Fibroblast of skin of abdomen (primary cell): Measurements from ENCODE around the gene USP6. TPM values are rescaled to one million over a fixed set of nuclear protein-coding genes. Genes with fewer than 3 reads are reported as not detected.
A peak's percentile ranks its signal among the peaks of the same experiment; 100 is the strongest.
"Not testable (repeated sequence)": the region's sequence is repeated elsewhere in the genome, so short reads cannot be mapped to it uniquely, and the experiment has no call there.

Source experiments
- DNase-seq: peaks from one replicate; pipeline ENCODE4 v3.0.0-alpha.2; 2013
- polyA plus RNA-seq, 2 experiments: library from polyadenylated mRNA; unstranded; fragments of 120-200 nt; gene quantifications; one replicate each; pipeline ENCODE4 v1.2.1, GENCODE V29; 2013; ENCODE audit not compliant: insufficient read length in 2 of 2

Gene USP6
- 0.71 TPM for polyA plus RNA-seq (2013, experiment 1 of 2; ENCODE audit: insufficient read length)
- 0.62 TPM for polyA plus RNA-seq (2013, experiment 2 of 2; ENCODE audit: insufficient read length)

DNA sequence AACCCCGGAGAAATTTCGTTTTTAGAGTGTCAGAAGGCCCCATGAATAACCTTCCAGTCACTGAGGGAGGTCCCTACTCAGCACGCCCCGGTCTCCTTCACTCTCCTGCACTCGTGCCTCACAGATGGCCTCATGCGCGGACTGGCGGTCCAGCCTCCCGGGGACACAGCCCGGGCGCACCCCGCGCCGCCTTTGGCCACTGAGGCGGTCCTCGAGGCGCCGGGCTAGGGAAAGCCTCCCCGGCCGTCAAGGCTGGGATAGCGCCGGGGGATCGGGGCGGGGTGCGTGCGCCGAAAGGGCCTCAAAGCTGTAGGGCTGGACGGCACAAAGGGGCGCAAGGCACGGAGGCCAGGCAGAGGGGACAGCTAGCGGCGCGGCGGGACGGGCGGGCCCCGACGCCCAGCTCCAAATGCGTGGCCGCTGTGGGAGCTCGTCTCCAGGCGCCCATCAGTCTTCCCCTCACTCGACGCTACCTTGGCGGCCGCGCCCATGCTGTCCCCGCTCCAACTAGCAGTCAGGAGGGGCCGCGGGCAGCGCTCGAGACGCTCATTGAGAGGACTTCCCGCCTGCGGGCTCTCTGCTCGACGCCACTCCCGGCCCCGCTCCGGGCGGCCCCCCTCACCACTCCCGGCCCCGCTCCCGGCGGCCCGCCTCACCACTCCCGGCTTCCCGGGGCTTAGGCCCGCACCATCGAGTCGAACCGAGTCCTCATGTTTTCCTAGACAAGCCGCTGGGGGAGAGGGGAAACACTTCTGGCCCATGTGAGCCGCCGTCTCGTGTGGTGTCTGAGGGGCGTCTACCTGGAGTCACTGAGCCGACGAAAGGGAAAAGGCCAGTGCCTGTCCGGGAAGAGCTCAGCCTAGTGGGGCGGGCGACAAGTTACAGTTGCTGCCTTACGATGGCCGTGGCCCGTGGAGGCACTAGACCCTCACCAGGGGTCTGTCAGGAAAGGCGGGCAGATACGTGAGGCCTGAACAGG, at the start of gene USP6:
Gene USP6, plus strand, starts transcription at position 360 of the 979 bp plus-strand sequence. CDS start 14,336 bp downstream, outside the sequence.
- no peak for DNase-seq

DNA sequence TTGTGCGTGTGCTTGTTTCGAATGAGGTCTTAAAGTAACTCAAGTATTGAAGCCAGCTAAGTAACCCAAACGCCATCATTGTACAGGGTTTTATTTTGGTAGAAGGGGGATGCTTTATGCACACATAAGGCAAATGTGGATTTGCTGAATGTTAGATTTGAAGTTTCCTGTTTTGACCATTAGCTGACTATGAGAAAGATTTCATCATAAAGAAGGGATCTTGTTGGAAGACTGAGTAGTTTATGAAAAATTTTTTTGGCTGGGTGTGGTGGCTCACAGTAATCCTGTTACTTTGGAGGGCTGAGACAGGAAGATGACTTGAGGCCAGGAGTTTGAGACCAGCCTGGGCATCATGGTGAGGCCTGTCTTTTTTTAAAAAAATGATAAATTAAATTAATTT, 47.6 kb upstream of the USP6 start:
- DNase-seq, result no peak

- no peak for DNase-seq
Measured at GRCh38 chr17:5069724-5070123, 46.1 kb upstream of the USP6 start.

GRCh38 chr17:5075472-5075871, 40.4 kb upstream of the USP6 start:
- DNase-seq, result not testable (repeated sequence)

- DNase-seq, result not testable (repeated sequence)
Measured at GRCh38 chr17:5077275-5077674, 38.6 kb upstream of the USP6 start.

- DNase-seq, result no peak
Measured at GRCh38 chr17:5077781-5078105, 38.1 kb upstream of the USP6 start.

- peak; percentile 81 for DNase-seq
Measured at GRCh38 chr17:5078106-5079028, 37.5 kb upstream of the USP6 start, which contains the start of gene ZFP3. TSS of gene ZFP3 (plus strand) at chr17:5078467. CDS start at chr17:5091505, 13,038 bp downstream.

DNA sequence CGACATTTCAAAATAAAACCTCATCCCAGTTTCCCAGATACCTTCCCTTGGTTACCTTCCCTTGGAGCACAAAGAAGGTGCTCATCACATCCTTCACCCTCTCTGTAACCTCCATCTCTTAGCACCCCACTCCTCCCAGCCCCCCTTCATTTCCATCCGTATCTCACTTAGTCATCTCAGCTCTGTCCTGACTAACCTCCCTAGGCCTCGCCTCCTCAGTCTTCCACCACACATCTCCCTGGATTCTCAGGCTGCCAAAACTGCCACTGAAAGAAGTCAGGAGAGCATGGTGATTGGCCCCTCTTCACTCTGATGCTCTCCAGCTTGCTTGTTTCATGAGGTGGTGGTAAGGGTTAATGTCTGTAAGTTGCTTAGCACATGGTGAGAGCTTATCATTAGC, 35.2 kb upstream of the USP6 start:
- DNase-seq, result no peak

DNA sequence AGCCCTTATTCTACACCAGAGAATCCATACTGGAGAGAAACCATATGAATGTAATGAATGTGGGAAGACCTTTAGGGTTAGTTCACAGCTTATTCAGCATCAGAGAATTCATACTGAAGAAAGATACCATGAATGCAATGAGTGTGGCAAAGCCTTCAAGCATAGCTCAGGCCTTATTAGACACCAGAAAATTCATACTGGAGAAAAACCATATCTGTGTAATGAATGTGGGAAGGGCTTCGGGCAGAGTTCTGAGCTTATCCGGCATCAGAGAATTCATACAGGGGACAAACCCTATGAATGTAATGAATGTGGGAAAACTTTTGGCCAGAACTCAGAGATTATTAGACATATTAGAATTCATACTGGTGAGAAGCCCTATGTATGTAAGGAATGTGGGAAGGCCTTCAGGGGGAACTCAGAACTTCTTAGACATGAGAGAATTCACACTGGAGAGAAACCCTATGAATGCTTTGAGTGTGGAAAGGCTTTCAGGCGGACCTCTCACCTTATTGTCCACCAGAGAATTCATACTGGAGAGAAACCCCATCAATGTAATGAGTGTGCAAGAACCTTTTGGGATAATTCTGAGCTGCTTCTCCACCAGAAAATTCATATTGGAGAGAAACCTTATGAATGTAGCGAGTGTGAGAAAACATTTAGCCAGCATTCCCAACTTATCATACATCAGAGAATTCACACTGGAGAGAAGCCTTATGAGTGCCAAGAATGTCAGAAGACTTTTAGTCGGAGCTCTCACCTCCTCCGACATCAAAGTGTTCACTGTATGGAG, 23.4 kb upstream of the USP6 start:
- DNase-seq, result no peak

DNA sequence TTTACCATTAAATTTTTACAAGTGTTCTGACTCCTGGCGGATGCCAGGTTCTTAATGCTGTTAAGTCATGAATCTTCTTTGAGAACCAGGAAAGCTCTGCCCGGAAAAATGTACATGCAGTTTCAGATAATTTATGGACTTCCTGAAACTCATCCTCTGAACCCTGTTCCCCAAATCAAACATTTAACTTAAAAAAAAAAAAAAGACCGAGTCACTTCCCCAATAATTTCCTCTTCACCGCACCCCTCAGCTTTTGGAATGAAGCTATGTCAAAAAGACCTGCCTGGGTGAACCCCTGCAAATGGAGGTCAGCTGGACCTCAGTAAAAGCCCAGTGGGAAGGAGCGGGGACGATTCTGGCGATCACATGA, 19.1 kb upstream of the USP6 start:
- DNase-seq, result no peak

- no peak for DNase-seq
Measured at GRCh38 chr17:5097101-5097834, 18.6 kb upstream of the USP6 start.

GRCh38 chr17:5099271-5099670, 16.6 kb upstream of the USP6 start:
- no peak for DNase-seq

- no peak for DNase-seq
Measured at GRCh38 chr17:5100832-5101231, 15.0 kb upstream of the USP6 start.

- no peak for DNase-seq
Measured at GRCh38 chr17:5110816-5111215, 5.0 kb upstream of the USP6 start.

DNA sequence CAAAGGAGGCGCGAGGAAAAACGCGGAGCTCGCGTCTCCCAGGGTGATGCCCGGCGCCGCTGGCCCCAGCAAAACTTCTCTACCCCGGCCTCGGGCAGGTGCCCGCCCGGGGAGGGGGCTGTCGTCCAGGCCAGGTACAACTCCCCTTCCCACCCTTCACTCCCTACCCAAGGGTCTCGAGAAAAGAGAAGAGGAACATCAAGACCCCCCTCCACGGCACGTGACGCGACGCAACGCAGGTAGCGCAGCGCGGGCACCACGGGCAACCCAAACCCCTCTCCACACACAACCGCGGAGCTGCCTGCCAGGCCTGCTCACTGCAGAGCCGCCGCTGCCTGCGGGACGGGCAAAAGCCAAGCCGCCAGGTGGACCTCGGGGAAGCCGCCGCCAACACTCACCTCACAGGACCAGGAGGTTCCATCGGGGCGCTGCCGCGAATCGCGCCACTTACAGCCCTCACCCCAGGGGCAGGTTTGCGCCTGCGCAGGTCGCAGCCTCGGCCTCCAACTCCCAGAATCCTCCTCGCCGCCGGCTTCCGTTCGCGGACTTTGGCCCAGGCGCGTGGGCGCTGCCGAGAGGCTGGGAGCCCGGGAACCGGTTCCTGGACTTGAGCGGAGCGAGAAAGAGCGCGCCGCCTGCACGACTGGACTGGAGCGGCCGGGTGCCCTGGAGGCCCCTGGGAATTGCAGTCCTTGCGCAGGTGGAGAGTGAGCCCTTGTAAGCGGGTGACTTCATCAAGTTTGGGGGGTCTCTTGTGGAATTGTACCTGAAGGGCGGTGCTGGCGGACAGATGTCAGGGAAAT, 4.2 kb upstream of the USP6 start, which contains the start of gene ZNF232:
Gene ZNF232, minus strand, starts transcription at position 477 of the 803 bp plus-strand sequence. Its CDS starts 56 bp downstream, at position 421.
- peak; percentile 92 for DNase-seq

DNA sequence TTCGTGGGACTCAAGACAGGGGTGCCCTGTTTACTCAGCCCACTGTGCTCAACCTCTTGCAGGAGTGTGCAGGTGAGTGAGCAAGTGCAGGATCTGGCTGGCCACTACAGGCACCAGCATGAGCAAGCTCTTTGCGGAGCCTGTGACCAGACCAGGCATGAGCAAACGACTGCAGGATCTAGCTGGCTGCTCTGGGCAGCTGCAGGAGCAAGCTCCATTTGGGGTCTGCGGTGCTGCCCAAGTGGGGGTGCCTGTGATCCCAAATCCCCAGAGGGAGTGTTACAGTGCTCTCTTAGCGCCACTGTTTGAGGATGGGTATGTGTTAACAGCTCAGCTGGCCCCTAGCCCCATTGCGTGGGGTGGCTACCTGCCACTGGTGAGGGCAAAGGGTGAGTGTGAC, 2.4 kb downstream of the USP6 start:
- DNase-seq, result no peak

DNA sequence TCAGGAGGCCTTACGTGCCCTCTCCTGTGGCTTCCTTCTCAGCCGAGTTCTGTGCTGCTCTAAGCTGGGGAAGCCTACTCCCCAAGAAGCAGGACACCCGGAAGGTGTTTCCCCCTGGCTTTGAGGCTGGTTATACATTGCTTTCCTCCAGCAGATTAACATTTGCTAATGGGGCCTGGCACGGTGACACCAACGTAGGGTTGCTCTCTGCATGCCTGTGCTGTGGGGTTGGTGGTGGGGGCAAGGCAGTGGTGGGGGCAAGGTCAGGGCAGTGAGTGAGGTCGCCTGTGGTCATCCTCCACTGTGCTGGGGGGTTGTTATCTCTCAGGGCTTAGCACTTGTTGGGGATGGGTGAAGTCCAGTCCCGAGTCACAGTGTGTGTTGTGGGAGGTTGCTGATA, 4.2 kb downstream of the USP6 start:
- DNase-seq, result no peak

DNA sequence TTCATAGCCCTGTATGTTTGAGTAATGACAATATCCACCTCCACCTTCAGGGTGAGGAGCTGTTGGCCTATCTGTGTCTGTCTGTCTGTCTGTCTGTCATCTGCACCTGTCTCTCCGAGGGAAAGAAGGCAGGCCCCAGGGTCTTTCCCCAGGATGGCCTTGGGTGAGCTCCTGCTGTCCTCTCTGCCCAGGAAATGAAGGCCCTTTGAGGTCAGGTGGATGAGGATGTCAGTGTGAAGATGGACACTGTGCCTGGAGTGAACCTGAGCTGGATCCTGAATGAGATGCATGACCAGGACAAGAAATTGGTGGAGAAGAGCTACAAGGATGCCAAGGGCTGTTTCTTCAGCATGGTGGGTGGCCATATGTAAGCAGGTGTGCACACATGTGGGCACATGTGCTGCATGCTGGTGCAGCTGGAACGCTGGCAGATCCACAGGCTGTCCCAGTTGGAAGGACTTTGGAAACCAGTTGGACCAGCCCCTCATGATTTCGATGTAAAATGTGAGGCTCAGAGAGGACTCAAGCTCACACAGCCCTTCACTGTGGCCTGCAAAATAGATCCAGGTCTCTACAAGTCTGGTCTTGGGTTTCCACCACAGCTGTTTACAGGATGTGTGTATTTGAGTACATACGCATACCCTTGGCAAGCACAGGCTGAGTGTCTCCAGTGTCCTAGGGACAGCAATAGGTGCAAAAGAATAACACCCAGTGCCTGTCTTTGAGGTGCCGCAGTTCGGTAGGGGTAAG, 4.8 kb downstream of the USP6 start:
- not testable (repeated sequence) for DNase-seq

DNA sequence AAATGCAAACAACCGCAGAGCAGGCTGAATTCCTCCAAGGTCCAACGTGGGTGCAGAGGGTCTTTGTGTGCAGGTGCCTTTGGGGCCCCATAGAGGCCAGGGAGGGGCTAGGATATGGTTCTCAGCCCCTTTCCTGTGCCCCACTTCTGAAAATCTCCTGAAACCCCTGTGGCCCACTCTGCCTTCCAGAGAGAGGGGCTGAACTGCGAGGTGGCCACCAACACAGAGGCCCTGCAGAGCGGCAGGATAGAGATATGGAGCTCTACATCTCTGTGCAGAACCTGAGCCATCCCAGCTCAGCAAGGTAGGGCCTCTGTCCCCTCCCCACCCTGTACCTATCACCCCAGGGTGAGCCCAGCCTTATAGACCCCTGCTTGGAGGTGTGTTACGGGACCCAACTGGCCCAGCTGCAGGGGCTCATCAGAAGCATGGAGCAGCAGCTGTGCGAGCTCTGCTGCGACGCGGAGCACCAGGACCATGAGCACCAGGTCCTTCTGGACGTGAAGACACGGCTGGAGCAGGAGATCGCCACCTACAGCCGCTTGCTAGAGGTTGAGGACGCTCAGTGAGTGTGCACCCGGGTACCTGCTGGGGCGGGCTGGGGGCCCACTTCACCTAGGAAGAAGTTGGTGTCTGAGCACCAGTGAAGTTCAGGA, 5.5 kb downstream of the USP6 start:
- no peak for DNase-seq
